SK-N-SH treated with all-trans-retinoic acid at 6 μM for 48 hours (cell line): Measurements from ENCODE around the gene OBSCN.

Experiments used
- ARNTL ChIP-seq: fragments of 450-650 bp; formaldehyde crosslinking; IDR thresholded peaks from 2 replicates; pipeline ENCODE4 v1.5.0; 2020; ENCODE audit warnings: low read depth, mild to moderate bottlenecking, moderate library complexity, borderline replicate concordance
- BACH2 ChIP-seq: fragments of 250-450 bp; sonication (Bioruptor Pico); IDR thresholded peaks from 2 replicates; pipeline ENCODE4 v1.9.0; 2021; ENCODE audit warnings: mild to moderate bottlenecking, borderline replicate concordance
- CREB5 ChIP-seq: fragments of 250-450 bp; sonication (Bioruptor Pico); IDR thresholded peaks from 2 replicates; pipeline ENCODE4 v1.5.1; 2020; ENCODE audit warnings: low read depth, mild to moderate bottlenecking, moderate library complexity
- CSRNP3 ChIP-seq: fragments of 250-450 bp; sonication (Bioruptor Pico); IDR thresholded peaks from 2 replicates; pipeline ENCODE4 v1.5.1; 2021; ENCODE audit warnings: mild to moderate bottlenecking, moderate library complexity
- ISL1 ChIP-seq: fragments of 250-450 bp; sonication (Bioruptor Pico); IDR thresholded peaks from 2 replicates; pipeline ENCODE4 v2.1.2; 2022; ENCODE audit warnings: mild to moderate bottlenecking, moderate library complexity
- PATZ1 ChIP-seq: fragments of 250-450 bp; sonication (Bioruptor Pico); IDR thresholded peaks from 2 replicates; pipeline ENCODE4 v1.8.0; 2020; ENCODE audit warnings: mild to moderate bottlenecking, moderate library complexity, borderline replicate concordance
- RARB ChIP-seq: fragments of 250-450 bp; sonication (Bioruptor Pico); IDR thresholded peaks from 2 replicates; pipeline ENCODE4 v1.8.0; 2021; ENCODE audit warnings: mild to moderate bottlenecking, moderate library complexity
- SNAI2 ChIP-seq: fragments of 250-450 bp; sonication (Bioruptor Pico); IDR thresholded peaks from 2 replicates; pipeline ENCODE4 v1.5.0; 2020; ENCODE audit warnings: mild to moderate bottlenecking, moderate library complexity
- TCF4 ChIP-seq: fragments of 250-450 bp; sonication (Bioruptor Pico); IDR thresholded peaks from 2 replicates; pipeline ENCODE4 v1.8.0; 2021; ENCODE audit warnings: mild to moderate bottlenecking, moderate library complexity, borderline replicate concordance
- TOX ChIP-seq: fragments of 250-450 bp; sonication (Bioruptor Pico); IDR thresholded peaks from 2 replicates; pipeline ENCODE4 v1.8.0; 2021; ENCODE audit warnings: mild to moderate bottlenecking, moderate library complexity, borderline replicate concordance
- ZFP30 ChIP-seq: fragments of 450-650 bp; formaldehyde crosslinking; IDR thresholded peaks from 2 replicates; pipeline ENCODE4 v1.5.0; 2022; ENCODE audit warnings: mild to moderate bottlenecking, moderate library complexity

- TF ChIP-seq PATZ1 (CRISPR knock-in tag) = no peak
- TF ChIP-seq BACH2 (CRISPR knock-in tag) = no peak
- TF ChIP-seq CSRNP3 (CRISPR knock-in tag) = no peak
- TF ChIP-seq ZFP30 (CRISPR knock-in tag) = no peak
- TF ChIP-seq RARB (CRISPR knock-in tag) = no peak
- no peak for TF ChIP-seq TOX (CRISPR knock-in tag)
- TF ChIP-seq TCF4 (CRISPR knock-in tag) = no peak
- TF ChIP-seq CREB5 (CRISPR knock-in tag) = no peak
- TF ChIP-seq SNAI2 (CRISPR knock-in tag) = no peak
- TF ChIP-seq ISL1 = no peak
- TF ChIP-seq ARNTL (CRISPR knock-in tag) = no peak
These were observed 171.1 kb downstream of the OBSCN start for GRCh38 chr1:228378873-228379460.
